ENCODE measurements around the gene EVX2.

DNA sequence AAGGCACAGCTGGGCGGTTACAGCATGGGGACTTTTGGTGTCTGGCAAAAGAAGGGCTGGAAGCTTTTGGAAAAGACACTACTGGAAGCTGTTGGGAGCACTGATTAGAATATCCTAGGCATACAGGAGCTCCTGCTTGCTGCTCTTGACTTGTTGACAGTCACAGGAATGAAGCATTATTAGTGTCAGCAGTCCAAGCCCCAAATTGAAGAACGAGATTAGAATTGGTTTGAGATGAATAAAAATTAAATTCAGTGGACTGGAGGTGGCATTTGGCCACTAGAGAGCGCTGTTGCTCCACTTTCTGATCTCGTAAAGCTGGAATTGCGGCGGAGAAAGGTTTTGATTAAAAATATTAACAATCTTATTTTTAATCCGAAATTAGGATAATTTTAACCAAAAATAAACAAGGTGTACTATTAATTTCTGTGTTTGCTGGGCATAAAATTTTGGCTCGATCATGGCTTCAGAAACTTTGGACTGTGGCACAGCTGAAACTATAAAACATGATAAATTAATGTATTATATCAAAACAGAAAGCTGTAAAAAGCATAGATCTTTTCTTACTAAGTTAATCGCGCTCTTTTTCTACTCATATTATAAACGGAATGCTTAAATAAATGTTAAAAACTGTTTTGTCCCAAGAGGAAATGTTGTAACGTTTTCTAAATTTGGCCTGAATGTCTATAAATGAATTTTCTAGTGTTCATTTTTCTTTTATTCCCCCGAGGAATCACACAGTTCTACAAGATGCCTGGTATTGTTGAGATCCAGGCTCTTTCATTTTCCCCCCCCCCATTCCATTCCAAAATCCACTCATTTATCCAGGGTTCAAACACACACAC, 43.4 kb upstream of the EVX2 start:
- TF ChIP-seq, protein P1, sequence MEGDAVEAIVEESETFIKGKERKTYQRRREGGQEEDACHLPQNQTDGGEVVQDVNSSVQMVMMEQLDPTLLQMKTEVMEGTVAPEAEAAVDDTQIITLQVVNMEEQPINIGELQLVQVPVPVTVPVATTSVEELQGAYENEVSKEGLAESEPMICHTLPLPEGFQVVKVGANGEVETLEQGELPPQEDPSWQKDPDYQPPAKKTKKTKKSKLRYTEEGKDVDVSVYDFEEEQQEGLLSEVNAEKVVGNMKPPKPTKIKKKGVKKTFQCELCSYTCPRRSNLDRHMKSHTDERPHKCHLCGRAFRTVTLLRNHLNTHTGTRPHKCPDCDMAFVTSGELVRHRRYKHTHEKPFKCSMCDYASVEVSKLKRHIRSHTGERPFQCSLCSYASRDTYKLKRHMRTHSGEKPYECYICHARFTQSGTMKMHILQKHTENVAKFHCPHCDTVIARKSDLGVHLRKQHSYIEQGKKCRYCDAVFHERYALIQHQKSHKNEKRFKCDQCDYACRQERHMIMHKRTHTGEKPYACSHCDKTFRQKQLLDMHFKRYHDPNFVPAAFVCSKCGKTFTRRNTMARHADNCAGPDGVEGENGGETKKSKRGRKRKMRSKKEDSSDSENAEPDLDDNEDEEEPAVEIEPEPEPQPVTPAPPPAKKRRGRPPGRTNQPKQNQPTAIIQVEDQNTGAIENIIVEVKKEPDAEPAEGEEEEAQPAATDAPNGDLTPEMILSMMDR (IDR thresholded peaks at IDR 0.05), result peak; percentile 86 to 97 (median 94)
- TF ChIP-seq POLR2A (IDR thresholded peaks at IDR 0.05), result no peak
- no peak for TF ChIP-seq POLR2AphosphoS5 (IDR thresholded peaks at IDR 0.05)
